ENCODE data around the gene KLRK1.
"Not testable (repeated sequence)": the region's sequence is repeated elsewhere in the genome, so short reads cannot be mapped to it uniquely, and the experiment has no call there.

Gene KLRK1

GRCh38 chr12:10388624-10389413 is 1.0 kb downstream of the KLRK1 start:
- DNase-seq (ENCODE audit: low read depth, low spot score) = peak; percentile 9

GRCh38 chr12:10387498-10387897 is 2.3 kb downstream of the KLRK1 start:
- not testable (repeated sequence) for DNase-seq (ENCODE audit: low read depth, low spot score)

GRCh38 chr12:10386857-10387256 is 3.0 kb downstream of the KLRK1 start:
- no peak for DNase-seq (ENCODE audit: low read depth, low spot score)

- peak; percentile 67 for DNase-seq (ENCODE audit: low read depth, low spot score)
Observed at GRCh38 chr12:10385166-10385613, 4.7 kb downstream of the KLRK1 start.

GRCh38 chr12:10384191-10384590 is 5.7 kb downstream of the KLRK1 start:
- DNase-seq (ENCODE audit: low read depth, low spot score) = no peak

DNA sequence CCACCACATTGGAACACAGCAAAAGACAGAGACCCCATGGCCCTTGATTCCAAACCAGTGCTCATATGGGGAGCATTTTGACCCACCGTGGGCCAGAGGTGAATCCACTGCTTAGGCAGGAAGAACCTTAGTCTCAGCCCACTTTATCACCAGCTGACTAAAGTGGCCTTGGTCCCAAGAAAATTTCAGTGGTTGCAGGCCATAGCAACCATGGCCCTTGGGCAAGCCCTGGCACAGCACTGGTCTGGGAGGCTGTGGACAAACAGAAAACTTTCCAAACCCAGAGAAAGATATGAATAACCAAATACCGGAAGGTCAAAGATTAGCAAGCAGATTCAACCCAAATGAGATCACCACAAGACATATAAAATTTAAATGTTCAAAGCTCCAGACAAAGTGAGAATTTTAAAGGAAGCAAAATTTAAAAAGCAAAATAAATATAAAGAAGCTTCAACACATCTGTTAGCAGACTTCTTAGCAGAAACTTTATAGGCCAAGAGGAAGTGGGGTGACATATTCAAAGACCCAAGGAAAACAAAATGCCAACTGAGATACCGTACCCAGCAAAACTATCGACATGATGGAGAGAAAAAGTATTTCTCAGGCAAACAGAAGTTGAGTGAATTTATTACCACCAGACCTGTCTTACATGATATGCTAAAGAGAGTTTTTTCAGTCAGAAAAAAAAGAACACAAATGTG is 7.8 kb downstream of the KLRK1 start:
- DNase-seq (ENCODE audit: low read depth, low spot score) = no peak

DNA sequence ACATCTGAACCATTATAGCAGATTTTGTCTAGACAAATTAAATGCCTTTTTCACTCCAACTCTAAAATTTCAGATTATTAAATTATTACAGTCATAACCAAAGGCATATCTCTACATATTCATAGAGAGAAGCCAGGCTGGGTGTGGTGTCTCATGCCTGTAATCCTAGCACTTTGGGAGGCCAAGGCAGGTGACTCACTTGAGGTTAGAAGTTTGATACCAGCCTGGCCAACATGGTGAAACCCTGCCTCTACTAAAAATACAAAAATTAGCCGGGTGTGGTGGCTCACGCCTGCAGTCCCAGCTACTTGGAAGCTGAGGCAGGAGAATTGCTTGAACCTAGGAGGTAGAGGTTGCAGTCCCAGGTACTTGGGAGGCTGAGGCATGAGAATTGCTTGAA is 11.1 kb downstream of the KLRK1 start:
- DNase-seq (ENCODE audit: low read depth, low spot score) = not testable (repeated sequence)

DNA sequence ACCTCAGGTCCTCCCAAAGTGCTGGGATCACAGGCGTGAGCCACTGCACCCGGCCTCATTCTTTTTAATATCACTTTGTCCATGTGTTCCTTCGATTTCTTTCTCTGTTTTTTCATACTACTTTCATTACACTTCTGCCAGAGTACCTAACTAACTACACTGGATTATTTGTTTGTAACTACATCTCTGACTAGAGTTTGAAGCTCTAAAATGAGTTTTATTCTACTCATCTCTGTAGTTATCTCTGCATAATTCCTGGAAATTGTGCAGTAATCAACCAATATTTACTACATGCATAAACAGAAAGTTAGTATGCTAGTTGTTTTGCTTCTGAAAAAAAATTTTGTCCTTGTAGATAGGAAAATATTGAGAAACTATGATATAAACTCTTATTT is 15.2 kb downstream of the KLRK1 start:
- DNase-seq (ENCODE audit: low read depth, low spot score) = no peak

DNA sequence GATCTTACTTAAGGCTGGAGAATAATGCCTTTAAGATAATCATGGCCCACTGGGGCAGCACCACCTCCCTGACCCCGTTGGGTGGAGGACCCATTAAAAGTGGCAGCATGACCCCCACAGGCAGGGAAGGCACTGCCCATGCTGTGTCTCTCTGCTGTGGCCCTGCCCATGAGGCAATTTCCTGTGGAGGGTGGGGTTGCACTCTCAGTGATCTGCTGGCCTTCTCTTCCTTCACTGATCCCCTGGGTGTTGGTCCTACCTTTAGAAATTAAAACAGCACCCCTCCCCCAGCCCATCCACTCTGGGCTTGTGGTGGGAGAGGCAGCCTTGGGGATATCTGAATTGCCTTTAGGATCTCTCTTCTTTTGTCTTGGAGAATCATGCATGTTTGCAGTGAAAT is 17.3 kb downstream of the KLRK1 start:
- DNase-seq (ENCODE audit: low read depth, low spot score) = no peak

DNA sequence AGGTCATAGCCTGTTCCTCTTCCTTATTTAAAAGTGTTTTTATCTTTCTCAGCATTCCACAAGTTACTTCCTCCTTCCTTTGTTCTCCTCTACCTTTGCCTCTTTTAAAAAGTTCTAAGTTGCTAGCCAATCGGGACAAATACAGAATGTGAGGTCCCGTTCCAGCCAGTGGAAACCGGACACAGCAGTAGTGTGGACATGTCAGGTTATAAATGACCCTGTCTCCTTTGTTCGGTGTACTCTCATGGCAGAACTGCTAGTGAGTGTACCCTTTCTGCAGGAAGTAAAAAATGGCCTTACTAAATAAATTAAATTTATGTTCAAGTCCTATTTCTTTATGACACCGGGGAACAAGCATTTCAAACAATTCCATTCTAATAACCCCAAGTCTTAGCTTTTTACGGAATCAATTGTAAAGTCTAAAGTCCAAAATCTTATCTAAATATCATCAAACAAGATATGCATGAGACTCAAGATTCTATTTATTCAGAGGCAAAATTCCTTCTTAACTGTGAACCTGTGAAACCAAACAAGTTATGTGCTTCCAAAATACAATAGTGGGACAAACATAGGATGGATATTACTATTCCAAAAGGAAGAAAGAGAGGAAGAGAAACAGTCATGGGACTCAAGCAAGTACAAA is 17.8 kb downstream of the KLRK1 start:
- DNase-seq (ENCODE audit: low read depth, low spot score) = not testable (repeated sequence)

DNA sequence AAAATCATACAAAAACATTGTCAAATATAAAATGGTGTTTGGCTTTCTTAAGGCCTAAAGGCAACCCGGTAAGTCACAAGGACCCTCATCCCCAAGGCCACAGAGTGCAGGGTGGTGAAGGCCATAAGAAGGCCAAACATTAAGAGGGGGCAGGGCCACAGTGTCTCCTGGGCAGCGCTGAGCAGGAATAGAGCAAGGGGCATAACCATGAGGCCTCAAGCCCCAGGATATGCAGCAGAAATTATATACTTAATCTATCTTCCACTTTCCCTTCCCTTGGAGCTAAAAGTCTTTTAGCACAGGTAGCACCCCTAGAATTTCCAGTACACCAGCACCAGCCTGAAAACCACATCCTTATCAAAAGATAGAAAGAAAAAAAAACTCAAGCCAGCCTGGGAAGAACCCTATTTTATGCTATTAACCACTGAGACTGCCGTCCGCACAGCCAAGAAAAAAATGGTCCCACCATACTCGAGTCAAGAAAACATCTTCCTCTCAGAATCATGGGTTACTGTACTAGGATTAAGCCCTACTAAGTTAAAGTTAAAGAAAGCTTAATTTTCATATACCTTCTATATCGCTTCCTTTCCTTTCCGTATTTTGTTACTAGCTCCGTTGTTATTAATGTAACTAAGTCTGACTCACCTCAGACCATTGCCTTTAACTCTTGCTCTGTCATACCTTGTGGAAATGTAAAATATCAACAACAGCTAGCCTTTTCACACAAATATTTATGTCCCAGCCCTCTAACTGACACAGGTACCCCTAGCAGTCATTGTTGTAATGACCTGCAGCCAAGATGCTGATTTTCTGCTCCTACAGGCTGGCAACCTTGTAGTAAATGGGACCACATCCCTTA is 20.1 kb downstream of the KLRK1 start:
- DNase-seq (ENCODE audit: low read depth, low spot score) = no peak

- DNase-seq (ENCODE audit: low read depth, low spot score) = no peak
Observed at GRCh38 chr12:10368206-10369171, 21.4 kb downstream of the KLRK1 start.

GRCh38 chr12:10367714-10368113 is 22.1 kb downstream of the KLRK1 start:
- not testable (repeated sequence) for DNase-seq (ENCODE audit: low read depth, low spot score)

GRCh38 chr12:10366875-10367274 is 23.0 kb downstream of the KLRK1 start:
- no peak for DNase-seq (ENCODE audit: low read depth, low spot score)

- peak; percentile 38 for DNase-seq (ENCODE audit: low read depth, low spot score)
Observed at GRCh38 chr12:10365696-10366405, 24.0 kb downstream of the KLRK1 start.

GRCh38 chr12:10364815-10365622 is 24.8 kb downstream of the KLRK1 start:
- peak; percentile 90 for DNase-seq (ENCODE audit: low read depth, low spot score)

DNA sequence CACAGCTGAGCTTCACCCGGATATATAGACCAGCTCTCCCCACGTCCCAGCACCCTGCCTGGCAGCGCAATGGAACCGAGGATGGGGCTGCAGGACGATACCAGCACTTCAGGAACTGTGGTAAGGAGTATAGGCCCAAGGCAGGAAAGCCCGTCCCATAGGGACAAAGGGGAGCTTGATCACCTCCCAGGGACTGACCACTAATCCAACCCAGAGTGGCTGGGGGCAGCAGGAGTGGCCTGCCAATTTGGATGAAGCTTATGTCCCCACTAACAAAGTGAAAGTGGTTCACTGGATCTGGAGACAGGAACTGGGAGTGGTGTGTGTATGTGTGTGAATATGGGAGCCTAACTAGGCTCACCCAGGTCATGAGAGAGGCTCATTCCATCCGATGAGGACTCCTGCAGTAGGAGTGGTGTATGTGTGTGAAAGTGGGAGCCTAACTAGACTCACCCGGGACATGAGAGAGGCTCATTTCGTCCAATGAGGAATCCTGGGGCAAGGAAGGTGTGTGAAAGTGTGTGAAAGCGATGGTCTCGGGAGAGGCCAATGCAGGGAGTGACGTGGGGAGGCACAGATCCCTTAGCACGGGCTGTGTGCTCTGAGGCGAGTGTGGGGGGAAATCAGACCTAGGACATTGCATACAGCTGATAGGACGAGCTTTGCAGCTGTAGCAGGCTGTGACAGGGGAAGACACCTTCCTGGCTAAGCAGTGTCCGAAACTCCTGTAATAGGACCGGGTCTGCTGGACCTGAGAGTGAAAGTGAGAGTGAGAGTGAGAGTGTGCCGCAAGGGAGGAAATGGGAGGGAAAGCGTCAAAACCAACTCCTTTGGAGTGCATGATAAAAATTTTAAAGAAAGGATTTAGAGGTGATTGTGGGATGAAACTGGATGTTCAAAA is 25.7 kb downstream of the KLRK1 start:
- peak; percentile 65 for DNase-seq (ENCODE audit: low read depth, low spot score)

DNA sequence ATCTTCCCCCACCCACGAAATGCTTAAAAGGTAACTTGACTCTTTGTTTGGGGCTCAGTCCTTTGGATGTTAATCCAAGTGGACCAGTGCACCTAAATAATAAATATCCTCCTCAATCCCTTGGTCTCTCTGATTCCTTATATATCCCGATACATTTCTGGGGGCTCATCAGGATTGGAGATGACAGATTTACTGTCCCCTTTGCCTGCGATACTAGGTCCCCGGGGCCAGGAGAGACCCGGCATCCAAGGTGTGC is 26.3 kb downstream of the KLRK1 start:
- DNase-seq (ENCODE audit: low read depth, low spot score) = peak; percentile 22

All from astrocyte of the hippocampus (primary cell).